Activated CD4-positive, alpha-beta T cell treated with anti-CD3 and anti-CD28 coated beads, Interleukin-10, Interleukin-2, amounts not matched to agents 100 ng/mL and 50 ng/mL, durations not matched to agents 16 hours and 8 hours (primary cell): ENCODE data around the gene CSGALNACT2.

ENCODE experiments used
- DNase-seq: peaks from one replicate; pipeline ENCODE4 v3.0.0-alpha.2; 2020

CSGALNACT2 gene

GRCh38 chr10:43230101-43230908, 92.1 kb downstream of the CSGALNACT2 start:
- DNase-seq = no peak

- DNase-seq = no peak
These were observed 92.8 kb downstream of the CSGALNACT2 start for GRCh38 chr10:43230909-43231522.

- DNase-seq = peak; percentile 39
These were observed 93.4 kb downstream of the CSGALNACT2 start for GRCh38 chr10:43231523-43232078.

GRCh38 chr10:43233601-43234430, 95.6 kb downstream of the CSGALNACT2 start:
- DNase-seq = no peak

- DNase-seq = no peak
These were observed 96.3 kb downstream of the CSGALNACT2 start for GRCh38 chr10:43234471-43235041.
